Chondrocyte (in vitro differentiated cells): ENCODE results near the gene MYO1B. TPM values are rescaled to one million over a fixed set of nuclear protein-coding genes. Genes with fewer than 3 reads are reported as not detected.
A peak's percentile ranks its signal among the peaks of the same experiment; 100 is the strongest.

Experiments used
- DNase-seq: peaks from one replicate; pipeline ENCODE4 v3.0.0; 2021; ENCODE audit warnings: mixed read lengths, low spot score
- H3K27ac Mint-ChIP-seq: one replicate; pipeline ENCODE4 v1.8.0; 2021; ENCODE audit warnings: mild to moderate bottlenecking, moderate library complexity, mixed read lengths; ENCODE audit not compliant: unreplicated experiment
- H3K27me3 Mint-ChIP-seq: 2 replicates; pipeline ENCODE4 v1.8.0; 2021; ENCODE audit warnings: low read depth, mixed read lengths
- H3K36me3 Mint-ChIP-seq: 2 replicates; pipeline ENCODE4 v1.8.0; 2021; ENCODE audit warnings: low read depth, mixed read lengths
- H3K4me1 Mint-ChIP-seq: 2 replicates; pipeline ENCODE4 v1.8.0; 2021; ENCODE audit warnings: low read depth, mild to moderate bottlenecking, mixed read lengths
- H3K4me3 Mint-ChIP-seq: one replicate; pipeline ENCODE4 v1.8.0; 2021; ENCODE audit warnings: mild to moderate bottlenecking, moderate library complexity, mixed read lengths; ENCODE audit not compliant: unreplicated experiment
- H3K9me3 Mint-ChIP-seq: 2 replicates; pipeline ENCODE4 v1.8.0; 2021; ENCODE audit warnings: low read depth, mixed read lengths
- long read RNA-seq: library from polyadenylated mRNA; stranded (forward); transcript quantifications from one replicate; pipeline ENCODE4 v2.0.0, GENCODE V29; 2021
- total RNA-seq: library from RNA; stranded (reverse); gene quantifications from 3 replicates; pipeline ENCODE4 v1.2.1, GENCODE V29; 2021
- TF ChIP-seq, protein P1 (sequence below): fragments of 200-600 bp; sonication (generic); IDR thresholded peaks from 2 replicates; pipeline ENCODE4 v1.5.0; 2021; ENCODE audit warnings: antibody characterized with exemption, mild to moderate bottlenecking, moderate library complexity

The MYO1B gene
- 64.7 to 116 TPM (median 114 TPM) in 3 replicates for total RNA-seq
- long read RNA-seq, full-length matches to known transcripts = 137 of 265 reads
- long read RNA-seq, partial matches to known transcripts = 17 of 265 reads
- long read RNA-seq, other reads (novel, unspliced or antisense) = 111 of 265 reads

GRCh38 chr2:191245046-191245868, at the start of gene MYO1B:
Gene MYO1B, plus strand, starts transcription at chr2:191245404. Its CDS starts 31,492 bp downstream, at chr2:191276896.
- Mint-ChIP-seq H3K27me3 (no peaks in the 10 kb centered on the region), H3K4me1 (peaks cover 46% of the 10 kb centered on the region), H3K27ac (peak within 1 kb of the TSS; percentile 91), H3K4me3 (peak within 1 kb of the TSS; percentile 80), H3K9me3 (peaks cover 7% of the 10 kb centered on the region), H3K36me3 (no peaks in the 10 kb centered on the region)
- TF ChIP-seq, protein P1, sequence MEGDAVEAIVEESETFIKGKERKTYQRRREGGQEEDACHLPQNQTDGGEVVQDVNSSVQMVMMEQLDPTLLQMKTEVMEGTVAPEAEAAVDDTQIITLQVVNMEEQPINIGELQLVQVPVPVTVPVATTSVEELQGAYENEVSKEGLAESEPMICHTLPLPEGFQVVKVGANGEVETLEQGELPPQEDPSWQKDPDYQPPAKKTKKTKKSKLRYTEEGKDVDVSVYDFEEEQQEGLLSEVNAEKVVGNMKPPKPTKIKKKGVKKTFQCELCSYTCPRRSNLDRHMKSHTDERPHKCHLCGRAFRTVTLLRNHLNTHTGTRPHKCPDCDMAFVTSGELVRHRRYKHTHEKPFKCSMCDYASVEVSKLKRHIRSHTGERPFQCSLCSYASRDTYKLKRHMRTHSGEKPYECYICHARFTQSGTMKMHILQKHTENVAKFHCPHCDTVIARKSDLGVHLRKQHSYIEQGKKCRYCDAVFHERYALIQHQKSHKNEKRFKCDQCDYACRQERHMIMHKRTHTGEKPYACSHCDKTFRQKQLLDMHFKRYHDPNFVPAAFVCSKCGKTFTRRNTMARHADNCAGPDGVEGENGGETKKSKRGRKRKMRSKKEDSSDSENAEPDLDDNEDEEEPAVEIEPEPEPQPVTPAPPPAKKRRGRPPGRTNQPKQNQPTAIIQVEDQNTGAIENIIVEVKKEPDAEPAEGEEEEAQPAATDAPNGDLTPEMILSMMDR = peak; percentile 81
- DNase-seq = no peak

GRCh38 chr2:191197096-191197495, 48.1 kb upstream of the MYO1B start:
- TF ChIP-seq, protein P1 = no peak
- Mint-ChIP-seq H3K36me3 (no peaks in the 10 kb centered on the region), H3K9me3 (peaks cover 8% of the 10 kb centered on the region), H3K27me3 (no peaks in the 10 kb centered on the region), H3K27ac (no peak overlapping the region), H3K4me1 (peaks cover 14% of the 10 kb centered on the region), H3K4me3 (no peak overlapping the region)
- no peak for DNase-seq

DNA sequence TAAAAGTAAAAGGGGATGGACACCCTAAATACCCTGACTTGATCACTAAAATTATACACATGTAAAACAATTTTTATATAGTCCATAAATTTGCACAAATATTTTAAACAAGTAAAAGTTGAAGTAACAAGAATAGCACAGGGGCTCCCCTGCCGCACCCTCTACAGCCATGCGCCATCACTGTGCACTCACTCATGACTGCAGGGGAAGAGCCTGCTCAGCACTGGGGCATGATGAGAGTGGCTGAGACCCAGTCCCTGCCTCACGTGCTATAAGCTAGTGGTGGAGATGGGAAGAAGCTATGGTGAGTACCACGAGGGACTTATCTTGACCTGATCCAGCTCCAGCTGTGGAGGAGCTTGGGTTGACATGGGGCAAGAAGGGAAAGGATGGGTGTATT, 46.9 kb upstream of the MYO1B start:
- TF ChIP-seq, protein P1 = no peak
- Mint-ChIP-seq H3K36me3 (no peaks in the 10 kb centered on the region), H3K27me3 (no peaks in the 10 kb centered on the region), H3K27ac (no peak overlapping the region), H3K4me3 (no peak overlapping the region), H3K9me3 (peaks cover 8% of the 10 kb centered on the region), H3K4me1 (peaks cover 26% of the 10 kb centered on the region)
- DNase-seq = no peak

DNA sequence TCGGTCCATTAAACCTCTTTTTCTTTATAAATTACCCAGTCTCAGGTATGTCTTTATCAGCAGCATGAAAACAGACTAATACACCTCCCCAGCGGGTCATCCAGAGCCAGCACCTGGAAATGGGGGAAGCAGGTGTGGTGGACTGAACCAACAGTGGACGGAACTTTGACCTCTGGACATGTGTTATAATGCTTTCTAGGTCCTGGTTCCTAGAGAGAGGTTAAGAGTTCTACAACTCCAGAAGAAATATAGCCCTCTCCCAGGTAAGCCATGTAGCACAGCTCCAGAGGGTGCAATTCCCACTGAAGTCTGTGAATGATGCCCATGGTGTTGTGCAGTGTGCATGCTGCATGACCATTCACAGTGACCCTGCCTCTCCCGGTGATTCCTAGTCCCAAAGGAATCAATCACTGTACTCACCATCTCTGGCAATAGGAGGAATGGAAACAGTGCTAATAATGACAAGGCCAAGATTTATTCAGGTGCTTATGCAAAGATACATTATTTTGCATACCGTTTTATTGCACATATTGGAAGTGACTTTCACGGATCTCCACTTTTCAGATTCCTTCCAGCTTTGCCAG, 45.2 kb upstream of the MYO1B start:
- H3K4me1 Mint-ChIP-seq = peaks cover 21% of the 10 kb centered on the region

GRCh38 chr2:191200910-191201309, 44.3 kb upstream of the MYO1B start:
- TF ChIP-seq, protein P1 = no peak
- peaks cover 8% of the 10 kb centered on the region for H3K9me3 Mint-ChIP-seq
- no peaks in the 10 kb centered on the region for H3K27me3 Mint-ChIP-seq
- peaks cover 20% of the 10 kb centered on the region for H3K4me1 Mint-ChIP-seq
- no peak overlapping the region for H3K27ac Mint-ChIP-seq
- no peaks in the 10 kb centered on the region for H3K36me3 Mint-ChIP-seq
- no peak overlapping the region for H3K4me3 Mint-ChIP-seq
- DNase-seq = no peak

More for the DNA sequence above, 45.2 kb upstream of the MYO1B start:
- TF ChIP-seq, protein P1 = no peak
- Mint-ChIP-seq H3K27me3 (no peaks in the 10 kb centered on the region), H3K4me3 (no peak overlapping the region), H3K36me3 (no peaks in the 10 kb centered on the region), H3K27ac (no peak overlapping the region), H3K9me3 (peaks cover 8% of the 10 kb centered on the region)
- no peak for DNase-seq
